GM23248 (cell line): ENCODE results near the gene FRMPD4.

Experiments used
- EZH2 ChIP-seq: fragments of 200-600 bp; sonication (generic); IDR thresholded peaks from 2 replicates; pipeline ENCODE4 v1.6.1; 2018; ENCODE audit warnings: antibody characterized with exemption, mild to moderate bottlenecking; ENCODE audit not compliant: insufficient read depth, poor library complexity, severe bottlenecking
- EZH2phosphoT487 ChIP-seq: fragments of 200-600 bp; sonication (generic); IDR thresholded peaks from 2 replicates; pipeline ENCODE4 v1.6.1; 2018; ENCODE audit warnings: antibody characterized with exemption, moderate library complexity, mild to moderate bottlenecking, low read depth; ENCODE audit not compliant: insufficient read depth

DNA sequence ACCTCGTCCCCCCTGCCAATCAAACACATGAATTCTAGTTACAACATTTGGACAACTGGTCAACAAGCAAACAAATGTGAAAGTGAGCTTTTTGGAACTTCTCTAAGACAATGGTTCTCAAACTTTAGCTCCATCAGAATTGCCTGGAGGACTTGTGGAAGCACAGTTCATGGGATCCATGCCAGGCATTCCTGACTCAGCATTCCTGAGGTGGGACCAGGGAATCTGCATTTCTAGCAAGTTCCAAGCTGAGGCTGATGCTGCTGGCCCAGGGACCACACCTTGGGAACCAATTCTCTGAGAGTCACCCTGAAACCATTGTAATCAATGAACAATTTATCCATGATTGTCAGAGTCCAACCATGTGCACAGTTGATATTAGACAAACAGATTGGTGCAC is 609.2 kb downstream of the FRMPD4 start:
- TF ChIP-seq EZH2 (no peak), EZH2phosphoT487 (no peak)
